Mammary epithelial cell (primary cell): Measurements from ENCODE around the gene JADE2.

Experiments used
- CTCF ChIP-seq, 2 donors: IDR thresholded peaks in 1 of 2; conservative IDR thresholded peaks in 1 of 2; 2 replicates each; pipeline ENCODE4 v1.5.1; 2011 to 2012; ENCODE audit warnings: inconsistent platforms in 2 of 2, low read length in 2 of 2, mild to moderate bottlenecking in 2 of 2, control low read depth in 1 of 2, low read depth in 1 of 2; ENCODE audit not compliant: insufficient read depth in 1 of 2; ENCODE audit errors: extremely low read depth in 1 of 2
- EZH2 ChIP-seq: IDR thresholded peaks from 2 replicates; pipeline ENCODE4 v1.6.1; 2012; ENCODE audit warnings: low read length, inconsistent platforms, borderline replicate concordance

GRCh38 chr5:134545070-134545868 is 19.8 kb downstream of the JADE2 start:
- TF ChIP-seq CTCF (conservative IDR thresholded peaks at IDR 0.05 in 1 of 2, IDR thresholded peaks at IDR 0.05 in 1 of 2; ENCODE audit: extremely low read depth in 1 of 2, insufficient read depth in 1 of 2, low read depth in 1 of 2, low read length in 2 of 2) (no peak), EZH2 (no peak)
